Muscle of arm (tissue), 12 donors: ENCODE results near the gene TBX10. TPM values are rescaled to one million over a fixed set of nuclear protein-coding genes. Genes with fewer than 3 reads are reported as not detected.
"Not testable (repeated sequence)": the region's sequence is repeated elsewhere in the genome, so short reads cannot be mapped to it uniquely, and the experiment has no call there.

ENCODE experiments used
- DNase-seq: peaks from one replicate; pipeline ENCODE4 v3.0.0-alpha.2; 2013
- polyA plus RNA-seq, 12 donors: library from polyadenylated mRNA; unstranded; fragments of 120-200 nt; gene quantifications; one replicate each; pipeline ENCODE4 v1.2.1, GENCODE V29; 2013; ENCODE audit not compliant: insufficient read length in 12 of 12

Gene TBX10
- polyA plus RNA-seq, 12 donors: not detected

DNA sequence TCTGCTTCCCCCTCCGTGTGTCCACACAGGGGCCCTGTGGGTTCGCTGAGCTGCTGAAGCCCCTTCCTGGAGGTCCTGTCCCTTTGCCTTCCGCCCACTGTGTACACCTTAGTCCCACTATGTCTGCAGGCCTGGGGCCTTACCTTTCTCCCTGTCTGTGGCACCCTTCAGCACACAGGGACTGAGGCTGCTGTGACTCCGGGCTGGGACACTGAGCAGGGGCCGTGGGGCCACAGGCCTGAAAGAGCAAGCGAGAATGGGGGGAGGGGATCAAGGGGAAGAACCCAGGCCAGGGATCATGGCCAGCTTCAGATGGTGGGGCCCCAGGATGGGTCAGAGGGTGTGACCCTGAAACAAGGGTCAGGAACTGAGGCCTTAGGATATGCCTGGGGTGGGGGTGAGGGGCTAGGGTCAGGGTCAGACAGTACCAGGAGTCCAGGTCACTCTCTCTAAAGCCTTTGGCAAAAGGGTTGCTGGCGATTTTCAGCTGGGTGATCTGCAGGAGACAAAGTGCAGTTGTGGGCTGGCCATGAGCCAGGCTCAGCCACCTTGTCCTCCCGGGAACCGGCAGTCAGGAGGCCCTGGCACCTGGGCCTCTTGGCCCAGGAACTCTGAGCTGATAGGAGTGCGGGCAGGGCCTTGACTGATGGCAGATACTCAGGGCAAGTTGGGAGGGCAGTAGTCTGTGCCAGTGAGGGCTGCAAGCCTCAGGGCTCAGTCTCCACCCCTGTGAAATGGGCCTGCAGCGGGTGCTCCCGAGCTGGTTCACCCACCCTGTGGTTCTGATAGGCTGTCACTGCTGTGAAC is 7.2 kb downstream of the TBX10 start:
- DNase-seq: no peak

DNA sequence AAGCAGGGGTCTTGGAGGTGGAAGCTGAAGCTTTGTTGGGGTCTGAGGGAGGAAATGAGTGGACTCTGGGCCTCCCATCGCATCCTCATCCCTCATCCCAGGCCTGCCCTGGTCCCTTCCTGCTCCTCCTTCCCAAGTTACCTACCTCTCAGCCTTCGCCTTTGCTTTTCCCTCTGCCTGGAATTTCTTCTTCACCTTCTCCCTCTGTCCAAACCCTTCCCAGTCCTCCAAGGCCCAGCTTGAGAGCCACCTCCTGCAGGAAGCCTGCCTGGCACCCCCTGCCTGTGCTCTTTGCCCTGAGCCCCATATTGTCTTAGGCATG is 7.7 kb downstream of the TBX10 start:
- DNase-seq: no peak

DNA sequence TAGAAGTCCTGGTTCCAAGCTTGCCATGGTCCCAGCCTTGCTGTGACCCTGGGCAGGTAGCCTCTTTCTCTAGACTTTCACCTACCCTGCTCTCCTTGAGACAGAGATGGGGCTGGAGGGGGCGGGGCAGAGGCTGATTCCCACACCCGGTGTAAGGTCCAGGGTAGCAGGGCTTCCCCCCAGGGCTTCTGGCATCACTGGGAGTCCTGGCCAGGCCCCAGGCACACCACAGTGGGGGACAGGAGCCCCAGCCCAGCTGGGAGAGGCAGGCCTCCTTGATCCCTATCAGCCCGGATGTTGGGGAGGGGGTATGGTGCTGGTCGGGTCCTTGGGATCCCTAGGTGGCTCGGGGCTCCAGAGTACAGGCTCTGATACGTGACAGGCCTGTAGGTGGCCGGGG is 8.2 kb downstream of the TBX10 start:
- no peak for DNase-seq

DNA sequence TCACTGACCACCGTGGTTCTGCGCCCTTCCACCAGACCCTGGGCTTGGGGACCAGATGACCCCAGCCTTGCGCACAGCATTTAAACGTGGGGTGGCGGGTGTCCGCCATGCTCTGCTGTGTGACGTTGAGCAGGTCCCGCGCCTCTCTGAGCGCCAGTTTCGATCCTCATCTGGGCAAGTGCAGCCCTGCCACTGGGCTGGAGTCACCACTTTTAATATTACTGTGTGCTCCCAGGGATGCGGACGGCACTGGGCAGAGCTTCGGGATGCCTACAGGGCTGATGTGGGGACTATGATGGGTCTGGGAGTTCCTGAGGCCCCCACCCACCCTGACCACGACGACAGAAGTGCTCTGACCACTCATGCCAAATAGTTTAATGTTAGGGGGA is 8.6 kb downstream of the TBX10 start:
- DNase-seq: no peak

DNA sequence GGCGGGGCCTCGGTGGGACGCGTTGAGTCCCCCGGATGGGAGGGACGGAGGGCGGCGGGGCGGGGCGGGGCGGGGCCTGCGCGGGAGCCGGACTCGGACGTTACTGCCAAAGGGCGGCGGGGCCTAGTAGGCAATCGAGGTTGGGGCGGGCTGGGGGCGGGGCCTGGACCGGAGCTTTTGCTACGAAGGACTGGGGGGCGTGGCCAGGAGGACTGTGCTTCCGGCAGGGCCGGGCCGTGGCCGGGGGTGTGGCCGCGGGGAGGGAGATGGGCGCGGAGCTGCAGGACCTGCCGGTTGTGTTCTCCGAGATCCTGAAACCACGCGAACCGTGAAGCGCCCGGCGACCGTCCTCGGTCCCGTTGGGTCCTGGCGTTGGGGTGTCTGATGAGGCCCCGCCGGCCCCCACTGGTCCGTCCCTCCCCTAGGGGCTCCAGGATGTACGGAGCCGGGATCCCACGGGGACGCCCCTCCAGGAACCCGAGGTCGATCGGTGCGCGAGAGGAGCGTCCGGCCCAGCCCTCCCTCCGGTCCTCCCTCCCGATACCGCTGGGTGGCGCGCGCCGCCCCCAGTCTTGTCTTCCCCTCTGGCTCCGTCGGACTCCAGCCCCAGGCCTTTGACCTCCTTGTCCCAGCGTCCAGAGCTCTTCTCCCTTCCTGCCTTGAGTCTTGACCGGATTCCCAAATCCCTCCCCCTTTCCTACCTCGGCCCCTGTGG is 9.2 kb downstream of the TBX10 start:
- peak; percentile 97 for DNase-seq

DNA sequence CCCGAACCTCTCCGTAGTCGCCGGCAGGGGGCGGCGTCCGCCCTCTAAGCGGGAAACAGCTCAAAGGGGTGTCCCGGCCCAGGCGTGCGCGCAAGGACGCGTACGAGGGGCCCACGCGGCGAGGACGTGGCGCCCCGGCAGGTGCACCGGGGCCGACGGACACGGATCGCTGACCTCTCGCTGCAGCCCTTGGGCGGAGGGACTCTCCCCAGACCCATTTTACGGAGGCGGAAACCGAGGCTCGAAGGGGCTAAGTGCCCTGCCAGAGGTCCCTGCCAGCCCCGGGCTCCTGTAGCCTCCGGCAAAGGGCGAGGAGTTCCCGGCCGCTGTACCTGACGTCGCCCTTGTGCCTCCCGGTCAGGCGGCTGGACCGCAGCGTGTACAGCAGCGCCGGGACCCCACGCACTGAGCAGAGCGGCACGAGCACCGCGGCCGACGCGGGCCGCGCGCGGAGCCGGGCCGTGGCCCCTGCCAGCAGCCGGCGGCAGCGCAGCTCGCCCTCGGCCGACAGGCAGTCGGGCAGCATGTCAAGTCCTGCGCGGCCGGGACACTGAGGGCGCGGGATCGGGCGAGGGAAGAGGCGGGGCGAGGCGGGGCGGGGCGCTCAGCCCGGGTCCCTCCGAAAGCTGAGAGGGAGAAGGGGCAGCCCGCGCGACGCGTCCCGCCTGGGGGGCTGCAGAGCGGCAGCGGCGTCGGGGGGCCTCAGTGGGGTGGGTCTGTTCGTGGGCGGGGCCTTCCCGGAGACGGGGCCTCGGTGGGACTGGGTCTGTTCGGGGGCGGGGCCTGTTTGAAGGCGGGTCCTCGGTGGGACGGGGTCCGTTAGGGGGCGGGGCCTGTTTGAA is 10.0 kb downstream of the TBX10 start, which contains the start of gene NUDT8:
Gene NUDT8, minus strand, starts transcription at position 552 of the 842 bp plus-strand sequence. Its CDS starts 26 bp downstream, at position 526.
- DNase-seq: peak; percentile 82

DNA sequence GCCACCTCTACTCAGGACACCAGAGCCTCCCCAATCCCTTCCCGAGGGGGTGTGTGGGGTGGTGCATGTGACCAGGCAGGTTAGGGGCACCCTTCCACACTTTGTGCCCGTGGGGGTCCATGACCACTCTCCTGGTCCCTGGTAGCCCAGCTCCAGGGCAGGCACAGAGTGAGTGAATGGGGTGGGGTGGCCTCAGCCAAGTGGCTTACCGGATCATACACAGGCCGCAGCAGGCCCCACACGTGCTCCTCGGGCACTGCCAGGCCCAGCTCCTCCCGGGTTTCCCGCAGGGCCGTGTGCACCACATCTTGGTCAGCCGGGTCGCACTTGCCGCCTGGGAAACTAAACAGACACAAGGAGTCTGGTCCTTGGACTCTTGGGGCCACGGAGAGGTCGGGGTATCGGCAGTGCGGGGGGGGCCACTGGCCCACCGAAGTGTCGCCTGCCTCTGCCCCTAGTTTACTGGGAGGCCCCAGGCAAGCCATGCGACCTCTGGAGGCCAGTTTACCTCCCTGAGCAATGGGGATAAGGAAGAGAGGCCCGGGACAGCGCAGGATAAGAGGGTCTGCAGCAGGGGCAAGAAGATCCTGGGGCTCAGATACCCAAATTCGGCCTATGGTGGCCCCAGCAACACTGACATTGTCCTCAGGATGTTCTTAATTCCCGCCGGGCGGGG is 10.7 kb downstream of the TBX10 start:
- no peak for DNase-seq

DNA sequence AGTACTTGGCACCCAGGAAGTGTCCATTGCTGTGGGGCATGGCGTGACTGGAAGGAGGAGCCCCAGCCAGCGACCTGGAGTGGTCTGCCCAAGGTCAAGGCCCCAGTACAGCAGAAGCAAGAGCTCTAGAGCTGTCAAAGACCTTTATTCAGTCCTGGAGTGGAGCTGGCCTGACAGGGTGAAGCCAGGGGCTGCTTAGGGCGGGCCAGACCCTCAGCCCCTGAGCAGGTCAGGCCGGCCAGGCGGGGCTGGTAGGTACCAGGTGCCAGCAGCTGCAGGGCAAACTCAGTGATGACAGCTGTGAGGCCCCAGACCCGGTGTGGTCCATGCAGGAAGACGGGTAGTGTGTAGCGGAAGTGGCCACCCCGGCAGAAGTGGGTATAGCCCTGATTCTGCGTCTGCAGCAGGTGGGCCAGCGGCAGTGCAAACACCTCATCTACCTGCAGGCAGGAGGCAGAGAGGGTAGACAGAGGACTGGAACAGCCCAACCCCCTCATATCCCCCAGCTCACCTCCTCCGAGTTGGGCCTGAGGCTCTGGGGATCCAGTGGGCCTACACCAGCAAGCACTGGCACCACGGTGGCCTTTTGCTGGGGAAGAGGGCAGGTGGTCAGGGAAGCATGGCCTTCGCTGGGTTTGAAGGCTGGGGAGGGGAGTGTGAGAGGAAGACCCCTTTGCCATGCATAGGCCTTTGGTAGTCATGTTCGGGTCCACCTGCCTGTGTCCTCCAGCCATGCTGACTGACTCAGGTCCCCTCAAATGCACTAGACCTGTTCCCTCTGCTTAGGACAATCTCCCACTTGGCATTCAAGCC is 11.5 kb downstream of the TBX10 start:
- DNase-seq: no peak

DNA sequence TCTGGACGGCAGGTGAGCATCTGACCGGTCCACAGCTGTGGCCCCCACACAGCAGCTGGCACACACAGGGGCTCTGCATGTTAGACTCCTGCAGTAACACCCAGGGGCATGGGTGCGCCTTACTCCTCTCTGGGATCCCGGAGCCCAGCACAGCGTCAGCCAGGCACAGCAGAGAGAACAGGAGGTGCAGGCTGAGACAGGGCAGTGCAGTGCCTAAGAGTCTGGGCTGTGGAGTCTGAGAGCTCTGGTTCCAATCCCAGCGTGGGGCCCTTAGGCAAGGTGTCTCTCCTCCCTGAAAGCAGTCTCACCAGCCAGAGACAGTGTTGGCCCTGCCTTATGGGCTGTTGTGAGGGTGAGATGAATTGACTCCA is 12.1 kb downstream of the TBX10 start:
- no peak for DNase-seq

DNA sequence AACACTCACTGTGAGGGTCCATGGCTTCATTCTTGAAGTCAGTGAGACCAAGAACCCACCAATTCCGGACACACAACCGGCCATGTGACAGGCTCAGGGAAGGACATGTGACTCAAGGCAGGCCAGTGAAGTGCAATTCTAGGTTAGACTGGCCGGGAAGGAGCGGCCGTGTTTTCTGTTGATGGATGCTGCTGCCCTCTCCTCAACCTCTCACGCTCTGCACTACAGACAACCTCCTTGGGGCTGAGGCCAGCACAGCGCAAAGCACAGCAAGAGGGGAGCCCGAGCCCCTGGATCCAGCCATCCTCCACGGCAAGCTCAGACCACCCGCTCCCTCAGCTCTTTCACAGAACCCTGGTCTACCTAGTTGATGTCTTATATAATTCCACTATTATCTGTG is 12.6 kb downstream of the TBX10 start:
- DNase-seq: no peak

DNA sequence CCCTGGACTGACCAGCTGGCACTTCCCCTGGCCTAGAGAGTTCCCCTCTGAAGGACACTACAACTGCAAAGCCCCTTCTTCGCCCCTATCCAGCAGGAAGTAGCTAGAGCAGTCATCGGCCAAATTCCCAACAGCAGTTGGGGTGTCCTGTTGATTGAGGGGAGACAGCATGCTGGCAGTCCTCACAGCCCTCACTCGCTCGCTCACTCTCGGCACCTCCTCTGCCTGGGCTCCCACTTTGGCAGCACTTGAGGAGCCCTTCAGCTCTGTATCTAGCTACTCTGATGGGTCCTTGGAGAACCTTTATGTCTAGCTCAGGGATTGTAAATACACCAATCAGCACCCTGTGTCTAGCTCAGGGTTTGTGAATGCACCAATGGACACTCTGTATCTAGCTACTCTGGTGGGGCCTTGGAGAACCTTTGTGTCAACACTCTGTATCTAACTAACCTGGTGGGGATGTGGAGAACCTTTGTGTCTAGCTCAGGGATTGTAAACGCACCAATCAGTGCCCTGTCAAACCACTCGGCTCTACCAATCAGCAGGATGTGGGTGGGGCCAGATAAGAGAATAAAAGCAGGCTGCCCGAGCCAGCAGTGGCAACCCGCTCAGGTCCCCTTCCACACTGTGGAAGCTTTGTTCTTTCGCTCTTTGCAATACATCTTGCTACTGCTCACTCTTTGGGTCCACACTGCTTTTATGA is 13.3 kb downstream of the TBX10 start:
- not testable (repeated sequence) for DNase-seq

DNA sequence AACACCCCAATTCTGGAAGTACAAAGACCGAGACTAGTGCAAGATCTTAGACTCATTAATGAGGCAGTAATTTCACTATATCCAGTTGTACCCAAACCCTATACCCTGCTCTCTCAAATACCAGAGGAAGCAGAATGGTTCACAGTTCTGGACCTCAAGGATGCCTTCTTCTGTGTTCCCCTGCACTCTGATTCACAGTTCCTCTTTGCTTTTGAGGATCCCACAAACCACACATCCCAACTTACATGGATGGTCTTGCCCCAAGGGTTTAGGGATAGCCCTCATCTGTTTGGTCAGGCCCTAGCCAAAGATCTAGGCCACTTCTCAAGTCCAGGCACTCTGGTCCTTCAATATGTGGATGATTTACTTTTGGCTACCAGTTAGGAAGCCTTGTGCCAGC is 15.8 kb downstream of the TBX10 start:
- not testable (repeated sequence) for DNase-seq

DNA sequence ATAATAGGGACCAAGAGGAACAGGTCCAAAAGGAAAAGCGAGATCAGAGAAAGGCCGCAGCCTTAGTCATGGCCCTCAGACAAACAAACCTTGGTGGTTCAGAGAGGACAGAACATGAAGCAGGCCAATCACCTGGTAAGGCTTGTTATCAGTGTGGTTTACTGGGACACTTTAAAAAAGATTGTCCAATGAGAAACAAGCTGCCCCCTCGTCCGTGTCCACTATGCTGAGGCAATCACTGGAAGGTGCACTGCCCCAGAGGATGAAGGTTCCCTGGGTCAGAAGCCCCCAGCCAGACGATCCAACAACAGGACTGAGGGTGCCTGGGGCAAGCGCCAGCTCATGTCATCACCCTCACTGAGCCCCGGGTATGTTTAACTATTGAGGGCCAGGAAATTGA is 16.7 kb downstream of the TBX10 start:
- not testable (repeated sequence) for DNase-seq

DNA sequence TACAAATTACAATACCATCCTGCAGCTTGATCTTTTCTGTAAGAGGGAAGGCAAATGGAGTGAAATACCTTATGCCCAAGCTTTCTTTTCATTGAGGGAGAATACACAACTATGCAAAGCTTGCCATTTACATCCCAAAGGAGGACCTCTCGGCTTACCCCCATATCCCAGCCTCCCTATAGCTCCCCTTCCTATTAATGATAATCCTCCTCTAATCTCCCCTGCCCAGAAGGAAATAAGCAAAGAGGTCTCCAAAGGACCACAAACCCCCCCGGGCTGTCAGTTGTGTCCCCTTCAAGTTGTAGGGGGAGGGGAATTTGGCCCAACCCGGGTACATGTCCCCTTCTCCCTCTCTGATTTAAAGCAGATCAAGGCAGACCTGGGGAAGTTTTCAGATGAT is 17.6 kb downstream of the TBX10 start:
- not testable (repeated sequence) for DNase-seq

DNA sequence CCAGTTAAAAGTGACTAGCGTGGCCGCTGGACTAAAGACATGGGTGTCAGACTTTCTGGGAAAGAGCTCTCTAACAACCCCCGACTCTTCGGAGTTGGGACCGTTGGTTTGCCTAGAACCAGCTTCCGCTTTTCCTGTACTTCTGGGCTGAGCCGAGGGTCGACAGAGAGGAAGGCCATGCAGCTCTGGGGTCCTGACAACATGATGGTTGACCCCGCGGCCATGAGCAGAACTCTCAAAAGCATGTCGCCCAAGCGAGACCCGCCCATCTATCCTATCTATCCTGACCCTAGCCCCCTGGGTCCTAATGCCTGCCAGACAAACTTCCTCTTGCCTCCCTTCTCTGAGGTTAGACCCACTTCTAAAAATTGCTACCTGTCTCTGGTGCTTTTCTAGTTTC is 18.9 kb downstream of the TBX10 start:
- not testable (repeated sequence) for DNase-seq

DNA sequence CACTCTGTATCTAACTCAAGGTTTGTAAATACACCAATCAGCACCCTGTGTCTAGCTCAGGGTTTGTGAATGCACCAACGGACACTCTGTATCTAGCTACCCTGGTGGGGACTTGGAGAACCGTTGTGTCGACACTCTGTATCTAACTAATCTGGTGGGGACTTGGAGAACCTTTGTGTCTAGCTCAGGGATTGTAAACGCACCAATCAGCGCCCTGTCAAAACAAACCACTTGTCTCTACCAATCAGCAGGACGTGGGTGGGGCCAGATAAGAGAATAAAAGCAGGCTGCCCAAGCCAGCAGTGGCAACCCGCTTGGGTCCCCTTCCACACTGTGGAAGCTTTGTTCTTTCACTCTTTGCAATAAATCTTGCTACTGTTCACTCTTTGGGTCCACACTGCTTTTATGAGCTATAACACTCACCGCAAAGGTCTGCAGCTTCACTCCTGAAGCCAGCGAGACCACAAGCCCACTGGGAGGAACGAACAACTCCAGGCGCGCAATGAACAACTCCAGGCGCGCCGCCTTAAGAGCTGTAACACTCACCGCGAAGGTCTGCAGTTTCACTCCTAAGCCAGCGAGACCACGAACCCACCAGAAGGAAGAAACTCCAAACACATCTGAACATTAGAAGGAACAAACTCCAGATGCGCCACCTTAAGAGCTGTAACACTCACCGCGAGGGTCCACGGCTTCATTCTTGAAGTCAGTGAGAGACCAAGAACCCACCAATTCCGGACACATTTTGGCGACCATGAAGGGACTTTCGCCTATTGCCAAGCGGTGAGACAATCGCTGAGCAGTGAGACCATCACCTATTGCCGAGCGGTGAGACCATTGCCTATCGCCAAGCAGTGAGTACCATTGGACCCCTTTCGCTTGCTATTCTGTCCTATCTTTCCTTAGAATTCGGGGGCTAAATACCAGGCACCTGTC is 19.6 kb downstream of the TBX10 start:
- DNase-seq: not testable (repeated sequence)

DNA sequence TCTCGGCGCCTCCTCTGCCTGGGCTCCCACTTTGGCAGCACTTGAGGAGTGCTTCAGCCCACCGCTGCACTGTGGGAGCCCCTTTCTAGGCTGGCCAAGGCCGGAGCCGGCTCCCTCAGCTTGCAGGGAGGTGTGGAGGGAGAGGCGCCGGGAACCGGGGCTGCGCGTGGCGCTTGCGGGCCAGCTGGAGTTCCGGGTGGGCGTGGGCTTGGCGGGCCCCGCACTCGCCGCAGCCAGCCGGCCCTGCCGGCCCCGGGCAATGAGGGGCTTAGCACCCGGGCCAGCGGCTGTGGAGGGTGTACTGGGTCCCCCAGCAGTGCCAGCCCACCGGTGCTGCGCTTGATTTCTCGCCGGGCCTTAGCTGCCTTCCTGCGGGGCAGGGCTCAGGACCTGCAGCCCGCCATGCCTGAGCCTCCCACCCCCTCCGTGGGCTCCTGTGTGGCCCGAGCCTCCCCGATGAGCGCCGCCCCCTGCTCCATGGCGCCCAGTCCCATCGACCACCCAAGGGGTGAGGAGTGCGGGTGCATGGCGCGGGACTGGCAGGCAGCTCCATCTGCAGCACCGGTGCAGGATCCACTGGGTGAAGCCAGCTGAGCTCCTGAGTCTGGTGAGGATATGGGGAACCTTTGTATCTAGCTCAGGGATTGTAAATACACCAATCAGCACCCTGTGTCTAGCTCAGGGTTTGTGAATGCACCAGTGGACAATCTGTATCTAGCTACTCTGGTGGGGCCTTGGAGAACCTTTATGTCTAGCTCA is 20.5 kb downstream of the TBX10 start:
- not testable (repeated sequence) for DNase-seq

DNA sequence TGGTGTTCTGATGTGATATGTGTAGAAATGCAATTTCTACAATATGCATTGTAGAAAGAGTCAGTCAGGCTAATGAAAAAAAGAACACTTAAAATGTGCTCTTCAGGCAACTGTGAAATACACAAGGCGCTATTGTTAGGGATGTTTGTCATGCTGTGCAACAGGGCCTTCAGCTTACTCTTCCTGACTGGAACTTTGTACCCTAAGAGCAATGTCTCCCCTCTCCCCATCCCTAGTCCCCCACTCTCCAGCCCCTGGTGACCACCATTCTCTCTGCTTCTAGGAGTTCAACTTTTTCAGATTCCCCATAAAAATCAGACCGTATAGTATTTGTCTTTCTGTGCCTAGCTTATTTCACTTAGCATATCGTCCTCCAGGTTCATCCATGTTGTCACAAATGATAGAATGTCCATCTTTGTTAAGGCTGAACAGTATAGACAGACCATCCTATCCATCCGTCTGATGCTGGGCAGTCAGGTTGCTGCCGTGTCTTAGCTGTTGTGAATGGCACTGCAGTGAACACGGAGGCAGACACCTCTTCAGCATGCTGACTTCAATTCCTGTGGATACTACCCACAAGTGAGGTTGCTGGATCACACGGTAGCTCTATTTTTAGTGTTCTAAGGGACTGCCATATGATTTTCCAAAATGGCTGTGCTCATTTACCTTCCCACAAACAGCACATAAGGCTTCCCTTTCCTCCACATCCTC is 22.2 kb downstream of the TBX10 start:
- no peak for DNase-seq
